GM19328 (cell line): ENCODE results near the gene MTCL1.

Experiments used
- ATAC-seq: cut with Tn5 transposase; IDR thresholded peaks from one replicate; pipeline ENCODE4 v1.9.1; 2021; ENCODE audit warnings: mild to moderate bottlenecking, moderate library complexity; ENCODE audit not compliant: unreplicated experiment

The MTCL1 gene

GRCh38 chr18:8826971-8827370, 121.6 kb downstream of the MTCL1 start:
- no peak for ATAC-seq

DNA sequence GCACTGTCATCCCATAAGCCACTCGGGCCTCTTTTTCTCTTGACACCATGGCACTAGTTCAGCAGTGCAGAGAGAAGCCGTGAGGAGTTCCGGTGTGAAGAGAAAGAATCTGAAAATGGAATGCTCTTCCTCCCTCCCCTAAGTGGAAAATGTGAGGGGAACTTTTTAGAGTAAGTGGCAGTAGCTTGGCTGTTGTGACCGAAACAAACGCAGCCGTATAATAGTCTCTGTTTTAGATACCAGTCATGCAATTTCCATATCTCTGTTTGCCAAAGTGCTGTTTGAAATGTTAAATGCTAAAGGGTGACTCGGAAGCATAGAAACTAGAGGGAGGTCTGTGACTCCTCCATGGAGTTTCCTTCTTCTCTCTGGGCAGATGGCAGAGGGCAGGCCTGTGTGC, 122.9 kb downstream of the MTCL1 start:
- no peak for ATAC-seq

GRCh38 chr18:8828798-8829197, 123.4 kb downstream of the MTCL1 start:
- no peak for ATAC-seq

DNA sequence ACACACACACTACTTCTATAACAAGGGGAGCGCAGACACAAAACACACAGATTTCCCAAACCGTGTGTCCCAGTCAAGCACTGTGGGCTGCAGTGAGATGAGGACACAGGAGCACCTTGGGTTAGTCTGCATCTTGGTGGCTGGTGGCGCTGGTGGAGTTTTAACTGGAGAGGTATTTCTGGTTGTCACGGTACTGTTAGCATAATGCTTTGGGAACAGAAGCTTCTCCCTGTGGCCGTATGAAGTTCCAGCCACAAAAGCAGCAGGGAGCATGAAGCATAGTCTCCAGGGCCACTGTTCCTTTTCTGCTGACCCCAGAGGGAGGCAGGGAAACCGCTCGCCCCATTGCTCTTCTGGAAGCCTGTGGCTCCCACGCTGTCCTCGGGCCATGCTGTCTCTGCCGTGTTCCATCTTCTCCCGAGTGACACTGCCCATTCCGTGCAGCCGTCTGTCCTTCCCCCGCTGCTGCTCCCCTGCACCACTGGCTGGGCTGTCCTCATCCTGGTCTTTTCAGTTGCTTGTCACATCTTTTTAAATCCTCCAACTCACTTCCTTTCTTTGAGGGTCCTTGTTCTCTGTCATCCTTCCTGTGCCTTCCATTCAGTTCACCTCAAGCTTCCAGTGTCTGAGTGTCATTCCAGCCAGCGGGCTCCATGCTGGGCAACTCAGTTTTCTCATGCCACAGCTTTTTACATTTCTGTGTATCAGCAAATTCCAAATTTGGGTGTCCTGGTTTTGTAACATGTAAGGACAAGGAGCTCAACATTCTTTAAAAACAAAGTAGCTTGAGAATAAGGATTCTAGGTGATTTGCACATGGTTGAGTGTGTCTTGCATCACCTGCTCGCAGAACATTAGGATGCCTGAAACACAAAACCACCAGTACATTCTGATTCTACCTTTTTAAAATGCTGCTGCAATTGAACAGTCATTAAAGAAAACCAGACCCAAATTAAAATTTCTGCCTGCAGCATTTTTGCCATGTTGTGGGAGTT, 125.0 kb downstream of the MTCL1 start:
- ATAC-seq = no peak

GRCh38 chr18:8831112-8831511, 125.8 kb downstream of the MTCL1 start:
- no peak for ATAC-seq

GRCh38 chr18:8831531-8831930, 126.2 kb downstream of the MTCL1 start:
- no peak for ATAC-seq

GRCh38 chr18:8833480-8833879, 128.1 kb downstream of the MTCL1 start:
- ATAC-seq = no peak

DNA sequence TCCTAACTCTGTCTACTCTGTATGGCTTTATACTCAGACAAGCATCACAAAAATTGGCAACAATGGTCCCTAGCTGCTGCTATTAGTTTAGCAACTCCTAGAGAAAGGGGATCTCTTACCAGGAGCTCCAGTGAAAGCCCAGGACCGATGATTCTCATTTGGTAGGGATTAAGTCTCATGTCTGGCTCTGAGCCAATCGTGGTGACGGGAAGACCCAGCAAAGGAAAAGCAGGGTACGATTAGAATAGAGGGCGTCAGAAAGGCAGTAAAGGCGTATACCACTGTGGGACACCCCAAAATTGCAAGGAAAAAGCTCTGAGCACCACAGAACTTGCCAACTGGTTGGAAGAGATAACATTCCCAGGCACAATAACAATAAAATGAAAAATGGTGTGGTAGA, 129.5 kb downstream of the MTCL1 start:
- ATAC-seq = no peak

DNA sequence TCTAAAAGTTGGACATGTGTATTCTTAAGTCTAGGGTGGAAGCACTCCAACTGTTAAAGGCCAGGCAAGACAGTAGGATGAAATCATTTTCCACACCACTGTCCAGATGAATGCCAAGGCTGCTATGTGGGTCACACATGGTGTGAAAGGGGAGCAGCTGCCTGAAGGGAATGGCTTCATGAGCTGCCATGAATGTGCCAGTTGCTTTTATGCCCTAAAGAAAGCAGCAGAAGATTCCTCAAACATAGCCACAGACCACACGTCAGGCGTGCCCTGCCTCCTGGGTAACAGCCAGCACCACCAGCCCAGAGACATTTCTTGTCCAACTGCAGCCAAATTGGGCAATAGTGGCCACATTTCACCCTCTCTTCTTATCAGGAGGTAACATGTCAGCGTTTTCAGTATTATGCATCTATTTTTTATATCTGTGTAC, 130.2 kb downstream of the MTCL1 start:
- ATAC-seq = no peak

DNA sequence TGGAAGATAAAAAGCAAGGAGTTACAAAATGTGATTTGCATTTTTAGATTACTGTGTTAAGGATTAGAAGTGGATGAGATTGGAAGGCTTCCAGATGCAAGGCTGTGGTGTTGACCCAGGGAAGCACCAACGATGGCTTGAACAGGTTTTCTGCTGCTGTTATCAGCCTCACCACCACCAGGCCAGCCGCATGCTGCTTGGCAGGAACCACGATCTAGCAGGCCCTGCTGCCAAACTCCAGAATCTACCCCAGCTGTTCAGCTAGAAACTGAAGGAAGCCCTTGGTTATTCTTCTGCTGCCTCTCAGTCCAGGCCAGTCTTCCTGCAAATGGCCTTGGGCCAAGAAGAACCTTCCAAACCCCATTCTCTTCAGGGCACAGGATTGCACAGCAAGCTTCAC, 133.9 kb downstream of the MTCL1 start:
- ATAC-seq = no peak

DNA sequence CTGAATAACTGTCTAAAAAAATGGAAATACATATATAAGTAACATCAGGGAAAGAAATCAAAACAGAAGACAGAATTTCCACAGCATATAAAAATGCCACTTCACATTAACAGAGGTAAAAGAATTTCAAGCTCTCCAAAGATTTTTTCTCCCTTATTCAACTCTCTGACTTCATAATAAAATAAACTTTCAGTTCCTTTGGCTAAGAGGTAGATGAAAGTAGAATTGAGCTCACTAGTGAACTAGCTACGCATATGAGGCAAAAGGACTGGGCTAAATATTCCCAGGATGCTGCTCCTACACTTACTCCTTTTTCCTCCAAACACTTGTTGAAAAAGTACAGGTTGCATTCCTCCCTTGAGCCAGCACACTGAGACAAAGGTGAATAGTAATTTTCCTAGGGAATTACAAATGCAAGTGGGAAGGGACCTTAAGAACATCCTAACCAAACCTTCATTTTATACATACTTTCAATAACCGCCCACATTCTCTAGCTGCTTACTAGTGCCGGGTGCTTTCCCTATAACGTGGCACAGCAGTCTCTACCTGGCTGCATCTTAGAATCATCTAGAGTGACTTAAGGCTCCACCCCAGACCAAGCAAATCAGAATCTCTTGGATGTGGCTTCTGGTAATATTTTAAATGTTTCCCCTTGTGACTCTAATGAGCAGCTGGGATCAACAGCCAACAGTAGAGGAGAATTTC, 136.6 kb downstream of the MTCL1 start:
- no peak for ATAC-seq

GRCh38 chr18:8842506-8842905, 137.2 kb downstream of the MTCL1 start:
- no peak for ATAC-seq

GRCh38 chr18:8843005-8843404, 137.6 kb downstream of the MTCL1 start:
- no peak for ATAC-seq

DNA sequence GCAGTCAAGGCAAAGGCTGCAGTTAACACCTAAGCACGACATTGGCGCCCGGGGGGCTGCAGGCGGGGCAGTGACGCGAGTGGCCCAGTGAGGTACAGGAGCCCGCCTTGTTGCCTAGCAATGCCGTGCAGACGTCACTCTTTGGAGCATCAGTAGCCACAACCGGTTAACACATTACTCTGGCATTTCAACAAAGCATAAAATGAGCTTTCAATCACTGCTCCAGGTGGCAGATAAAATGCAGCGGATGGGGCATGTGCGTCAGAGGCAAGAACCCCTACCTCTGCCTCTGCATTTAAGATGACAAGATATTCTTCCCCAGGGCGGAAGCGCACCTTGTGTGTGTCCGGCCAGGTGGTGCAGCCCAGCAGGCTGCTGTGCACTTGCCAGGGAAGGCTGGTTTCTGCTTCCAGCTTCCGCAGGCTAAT, 139.4 kb downstream of the MTCL1 start:
- ATAC-seq = no peak

- ATAC-seq = no peak
Measured at GRCh38 chr18:8845506-8845905, 140.2 kb downstream of the MTCL1 start.

DNA sequence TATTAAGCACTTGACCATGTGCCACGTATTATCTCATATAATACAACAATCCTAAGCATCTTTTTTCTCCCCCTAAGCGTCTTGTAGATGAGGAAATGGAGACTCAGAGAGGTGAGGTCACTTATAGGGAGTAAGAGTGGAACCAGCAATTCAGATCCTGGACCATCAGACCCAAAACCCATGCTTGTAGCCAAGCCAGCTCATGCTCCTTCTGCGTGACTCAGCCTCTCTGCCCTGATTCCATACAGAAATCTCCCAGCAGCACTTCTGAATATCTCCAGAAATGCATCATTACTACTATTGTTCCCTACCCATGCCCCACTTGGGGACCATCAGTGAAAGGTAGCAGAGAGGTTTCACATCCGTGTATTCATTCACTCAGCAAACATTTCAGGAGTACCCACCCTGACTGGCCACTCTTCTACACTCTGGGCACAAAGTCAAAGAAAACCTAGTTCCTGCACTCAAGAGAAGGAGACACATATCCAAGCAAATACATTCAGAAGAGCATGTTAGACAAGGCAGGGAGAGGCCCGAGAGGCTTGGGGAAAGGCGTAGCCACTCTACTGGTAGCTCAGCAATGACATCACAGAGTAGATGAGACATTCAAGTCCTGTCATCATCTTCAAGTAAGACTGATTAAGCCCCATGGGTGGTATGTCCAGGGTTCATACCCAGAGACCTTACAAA, 141.9 kb downstream of the MTCL1 start:
- ATAC-seq = no peak

GRCh38 chr18:8847900-8848299, 142.5 kb downstream of the MTCL1 start:
- no peak for ATAC-seq

GRCh38 chr18:8848541-8848940, 143.2 kb downstream of the MTCL1 start:
- no peak for ATAC-seq

DNA sequence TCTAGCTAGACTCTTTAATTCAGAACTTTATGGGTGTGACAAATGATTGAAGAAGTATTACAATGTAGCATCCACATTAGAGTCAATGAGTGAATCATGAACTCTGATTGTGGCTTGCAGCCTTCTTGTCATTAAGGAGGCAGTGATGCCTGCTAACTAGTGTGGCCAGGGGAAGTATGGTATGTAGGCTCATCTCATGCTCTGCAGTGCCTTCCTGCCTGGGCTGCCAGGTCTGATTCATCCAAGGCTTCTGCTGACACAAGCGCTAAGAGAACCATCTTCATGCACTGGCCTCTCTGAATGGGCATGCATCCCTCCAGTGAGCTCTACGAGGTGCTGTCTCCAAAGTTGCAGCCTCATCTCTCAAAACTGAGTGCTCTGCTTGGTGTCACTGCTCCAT, 144.3 kb downstream of the MTCL1 start:
- ATAC-seq = no peak

DNA sequence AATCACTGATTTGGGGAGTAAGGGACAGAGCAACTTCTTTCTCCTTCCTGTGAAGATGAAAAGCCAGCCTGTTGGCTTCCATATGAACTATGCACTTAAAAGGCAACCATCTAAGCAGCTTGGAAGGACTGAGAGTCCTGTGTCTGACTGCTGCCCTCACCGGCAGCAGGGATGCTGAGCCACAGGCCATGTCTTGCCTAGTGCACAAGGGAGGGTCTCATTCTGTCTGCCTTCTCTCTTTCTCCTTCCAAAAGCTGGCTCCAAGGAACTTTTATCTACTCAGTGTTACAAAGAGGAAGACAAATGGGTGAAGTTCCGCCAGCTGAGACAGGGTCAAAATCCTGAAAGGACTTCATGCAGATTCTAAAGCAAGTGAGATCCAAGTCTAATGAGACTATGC, 146.3 kb downstream of the MTCL1 start:
- no peak for ATAC-seq

GRCh38 chr18:8854550-8854949, 149.2 kb downstream of the MTCL1 start:
- no peak for ATAC-seq
